ENCODE results near the gene HMCN1.
"Not testable (repeated sequence)": the region's sequence is repeated elsewhere in the genome, so short reads cannot be mapped to it uniquely, and the experiment has no call there.

HMCN1 gene

DNA sequence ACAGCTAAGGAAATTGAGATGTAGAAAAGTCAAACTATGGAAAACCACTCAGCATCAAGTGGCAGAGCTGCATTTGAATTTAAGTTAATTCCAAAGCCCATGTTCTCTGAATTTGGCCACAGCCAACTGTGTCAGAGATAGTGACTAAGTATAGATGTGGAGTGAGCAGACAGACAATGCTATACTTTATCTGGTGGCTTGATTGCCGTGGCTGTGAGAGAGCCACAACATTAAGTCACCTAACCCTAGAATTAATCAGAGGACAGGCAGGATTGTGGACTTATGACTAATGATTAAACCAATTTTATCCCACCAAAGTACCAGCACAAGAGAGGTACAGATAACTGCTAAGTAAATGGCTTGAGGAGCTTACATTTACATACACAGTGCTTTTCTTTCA is 431.1 kb downstream of the HMCN1 start:
- no peak for DNase-seq (ENCODE audit: low spot score)
- TF ChIP-seq, protein P1, sequence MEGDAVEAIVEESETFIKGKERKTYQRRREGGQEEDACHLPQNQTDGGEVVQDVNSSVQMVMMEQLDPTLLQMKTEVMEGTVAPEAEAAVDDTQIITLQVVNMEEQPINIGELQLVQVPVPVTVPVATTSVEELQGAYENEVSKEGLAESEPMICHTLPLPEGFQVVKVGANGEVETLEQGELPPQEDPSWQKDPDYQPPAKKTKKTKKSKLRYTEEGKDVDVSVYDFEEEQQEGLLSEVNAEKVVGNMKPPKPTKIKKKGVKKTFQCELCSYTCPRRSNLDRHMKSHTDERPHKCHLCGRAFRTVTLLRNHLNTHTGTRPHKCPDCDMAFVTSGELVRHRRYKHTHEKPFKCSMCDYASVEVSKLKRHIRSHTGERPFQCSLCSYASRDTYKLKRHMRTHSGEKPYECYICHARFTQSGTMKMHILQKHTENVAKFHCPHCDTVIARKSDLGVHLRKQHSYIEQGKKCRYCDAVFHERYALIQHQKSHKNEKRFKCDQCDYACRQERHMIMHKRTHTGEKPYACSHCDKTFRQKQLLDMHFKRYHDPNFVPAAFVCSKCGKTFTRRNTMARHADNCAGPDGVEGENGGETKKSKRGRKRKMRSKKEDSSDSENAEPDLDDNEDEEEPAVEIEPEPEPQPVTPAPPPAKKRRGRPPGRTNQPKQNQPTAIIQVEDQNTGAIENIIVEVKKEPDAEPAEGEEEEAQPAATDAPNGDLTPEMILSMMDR (IDR thresholded peaks at IDR 0.05; ENCODE audit: extremely low read depth, missing control alignments): no peak

GRCh38 chr1:186167096-186167668 is 433.0 kb downstream of the HMCN1 start:
- TF ChIP-seq, protein P1 (IDR thresholded peaks at IDR 0.05; ENCODE audit: extremely low read depth, missing control alignments): no peak
- DNase-seq (ENCODE audit: low spot score): no peak

DNA sequence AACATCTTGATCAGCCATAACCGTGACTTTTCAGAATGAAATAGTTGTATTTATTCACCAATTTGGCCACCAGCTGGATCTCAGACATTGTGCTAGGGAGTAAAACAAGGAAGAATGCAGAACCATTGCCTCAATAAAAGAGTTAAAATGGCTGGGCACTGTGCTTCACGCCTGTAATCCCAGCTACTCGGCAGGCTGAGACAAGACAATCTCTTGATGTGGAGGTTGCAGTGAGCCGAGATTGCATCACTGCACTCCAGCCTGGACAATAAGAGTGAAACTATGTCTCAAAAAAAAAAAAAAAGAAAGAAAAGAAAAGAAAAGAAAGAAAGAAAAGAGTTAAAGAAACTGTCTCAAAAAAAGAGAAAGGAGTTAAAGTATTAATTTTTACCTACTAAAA is 441.4 kb downstream of the HMCN1 start:
- DNase-seq (ENCODE audit: low spot score): no peak
- TF ChIP-seq, protein P1 (IDR thresholded peaks at IDR 0.05; ENCODE audit: extremely low read depth, missing control alignments): no peak

- TF ChIP-seq, protein P1 (IDR thresholded peaks at IDR 0.05; ENCODE audit: extremely low read depth, missing control alignments): no peak
- DNase-seq (ENCODE audit: low spot score): no peak
Measured at GRCh38 chr1:186178426-186179043, 444.3 kb downstream of the HMCN1 start.

DNA sequence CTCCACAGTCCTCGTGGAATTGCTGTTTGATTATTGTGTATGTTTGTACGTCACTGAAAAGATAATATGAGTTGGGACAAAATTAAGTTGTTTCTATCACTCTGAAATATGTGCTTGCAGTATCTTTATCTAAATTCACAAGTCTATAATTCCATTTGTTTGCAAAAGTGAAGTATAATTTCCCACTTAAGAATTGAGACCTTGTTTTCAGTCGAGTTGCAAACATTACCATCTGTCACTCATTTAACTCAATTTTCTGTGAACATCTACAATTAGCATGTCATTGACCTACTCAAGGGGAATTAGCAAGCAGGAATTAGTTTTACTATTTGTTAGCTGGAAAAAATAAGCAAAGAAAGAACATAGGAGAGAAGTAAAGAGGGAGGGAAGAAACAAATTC is 445.0 kb downstream of the HMCN1 start:
- no peak for DNase-seq (ENCODE audit: low spot score)
- TF ChIP-seq, protein P1 (IDR thresholded peaks at IDR 0.05; ENCODE audit: extremely low read depth, missing control alignments): no peak

GRCh38 chr1:186183219-186183618 is 449.0 kb downstream of the HMCN1 start:
- TF ChIP-seq, protein P1 (IDR thresholded peaks at IDR 0.05; ENCODE audit: extremely low read depth, missing control alignments): no peak
- DNase-seq (ENCODE audit: low spot score): no peak

DNA sequence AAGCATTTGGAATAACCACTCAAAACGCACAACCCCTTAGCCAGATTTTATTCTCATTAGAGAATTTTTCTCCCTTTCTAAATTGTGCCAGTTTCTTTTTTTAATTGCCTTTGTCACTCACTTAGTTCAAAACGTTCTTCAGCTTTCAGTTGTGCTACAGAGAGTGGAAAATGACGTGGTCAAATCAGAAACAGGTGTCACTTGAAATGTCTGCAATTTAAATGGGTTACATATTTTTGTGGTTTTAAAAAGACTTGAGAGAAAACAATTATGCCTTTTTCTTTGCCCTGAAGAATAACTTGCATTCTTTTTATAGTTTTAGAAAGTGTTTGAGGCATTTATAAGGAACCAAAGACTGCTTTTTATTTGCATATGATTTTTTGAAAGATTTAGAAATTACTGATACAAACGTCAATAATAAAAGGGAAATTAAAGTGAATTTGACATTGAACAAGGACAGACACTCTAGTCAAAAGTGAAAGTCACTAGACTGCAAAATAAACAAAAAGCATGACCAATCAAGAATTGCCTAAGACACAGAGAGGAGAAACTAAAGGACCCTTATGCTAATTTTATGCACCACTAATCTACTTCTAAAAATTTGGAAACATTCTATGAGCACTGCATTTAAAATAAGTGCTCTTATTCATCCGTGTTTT is 449.9 kb downstream of the HMCN1 start:
- TF ChIP-seq, protein P1 (IDR thresholded peaks at IDR 0.05; ENCODE audit: extremely low read depth, missing control alignments): no peak
- peak; percentile 5 for DNase-seq (ENCODE audit: low spot score)

- DNase-seq (ENCODE audit: low spot score): not testable (repeated sequence)
Measured at GRCh38 chr1:186186251-186186650, 452.1 kb downstream of the HMCN1 start.
